ENCODE measurements around the gene CHID1.

The CHID1 gene

GRCh38 chr11:910589-911030 is at the start of gene CHID1:
TSS of gene CHID1 (minus strand) at chr11:910810. CDS start at chr11:904816, 5,994 bp downstream.
- ChIA-PET CTCF (interaction anchor here (0.6 to 1.1 kb wide), 2 partner anchors 63 to 143 kb away, joined by 3 to 6 read pairs; no protein-coding TSS in a partner anchor), POLR2A (ENCODE audit: low non-redundant PET) (no interaction called here)
- peak; percentile 96 for DNase-seq (ENCODE audit: low spot score)
- H3K27ac ChIP-seq = peak within 1 kb of the TSS; percentile 92
- TF ChIP-seq CTCF (conservative IDR thresholded peaks at IDR 0.05; ENCODE audit: low read depth) = no peak

GRCh38 chr11:959608-960007 is 49.0 kb upstream of the CHID1 start:
- no peak for DNase-seq (ENCODE audit: low spot score)
- POLR2A ChIA-PET (ENCODE audit: low non-redundant PET) = no interaction called here
- no peak overlapping the region for H3K27ac ChIP-seq
- TF ChIP-seq CTCF (conservative IDR thresholded peaks at IDR 0.05; ENCODE audit: low read depth) = no peak
- CTCF ChIA-PET = interaction anchor here (0.6 kb wide), 1 partner anchor 30 kb away, joined by 5 read pairs; no protein-coding TSS in a partner anchor

GRCh38 chr11:959027-959426 is 48.4 kb upstream of the CHID1 start:
- ChIA-PET CTCF (no interaction called here), POLR2A (ENCODE audit: low non-redundant PET) (no interaction called here)
- no peak for TF ChIP-seq CTCF (conservative IDR thresholded peaks at IDR 0.05; ENCODE audit: low read depth)
- no peak for DNase-seq (ENCODE audit: low spot score)
- 0 out of 2 replicates have a peak overlapping the region, but pooled peaks have one; percentile 29 for H3K27ac ChIP-seq

- no peak overlapping the region for H3K27ac ChIP-seq
- ChIA-PET POLR2A (ENCODE audit: low non-redundant PET) (no interaction called here), CTCF (interaction anchor here (0.9 kb wide), 1 partner anchor 41 kb away, joined by 4 read pairs; no protein-coding TSS in a partner anchor)
- no peak for TF ChIP-seq CTCF (conservative IDR thresholded peaks at IDR 0.05; ENCODE audit: low read depth)
- DNase-seq (ENCODE audit: low spot score) = no peak
These were observed 47.5 kb upstream of the CHID1 start for GRCh38 chr11:958101-958500.

GRCh38 chr11:957212-957920 is 46.8 kb upstream of the CHID1 start:
- POLR2A ChIA-PET (ENCODE audit: low non-redundant PET) = no interaction called here
- no peak for TF ChIP-seq CTCF (conservative IDR thresholded peaks at IDR 0.05; ENCODE audit: low read depth)
- CTCF ChIA-PET = interaction anchor here (0.7 to 0.9 kb wide), 2 partner anchors 14 to 40 kb away, joined by 4 read pairs; no protein-coding TSS in a partner anchor
- DNase-seq (ENCODE audit: low spot score) = no peak
- peak overlapping the region; percentile 7; the same call in 1 of the 2 replicates for H3K27ac ChIP-seq

GRCh38 chr11:955154-956063 is 44.8 kb upstream of the CHID1 start:
- POLR2A ChIA-PET (ENCODE audit: low non-redundant PET) = interaction anchor here (0.7 kb wide), 1 partner anchor 36 kb away, joined by 3 read pairs; no protein-coding TSS in a partner anchor
- H3K27ac ChIP-seq = peak overlapping the region; percentile 46
- no peak for TF ChIP-seq CTCF (conservative IDR thresholded peaks at IDR 0.05; ENCODE audit: low read depth)
- peak; percentile 31 for DNase-seq (ENCODE audit: low spot score)
- CTCF ChIA-PET = no interaction called here
